NT2/D1 (cell line): ENCODE results near the gene F2RL2.

Source experiments
- SUZ12 ChIP-seq: IDR thresholded peaks from 2 replicates; pipeline ENCODE4 v1.6.1; 2011; ENCODE audit not compliant: insufficient read length, insufficient read depth; ENCODE audit errors: extremely low read depth
- YY1 ChIP-seq: IDR thresholded peaks from 2 replicates; pipeline ENCODE4 v1.6.1; 2011; ENCODE audit not compliant: insufficient read length, insufficient read depth
- ZNF274 ChIP-seq: IDR thresholded peaks from 2 replicates; pipeline ENCODE4 v1.6.1; 2011; ENCODE audit warnings: mild to moderate bottlenecking, low read depth, low read length

DNA sequence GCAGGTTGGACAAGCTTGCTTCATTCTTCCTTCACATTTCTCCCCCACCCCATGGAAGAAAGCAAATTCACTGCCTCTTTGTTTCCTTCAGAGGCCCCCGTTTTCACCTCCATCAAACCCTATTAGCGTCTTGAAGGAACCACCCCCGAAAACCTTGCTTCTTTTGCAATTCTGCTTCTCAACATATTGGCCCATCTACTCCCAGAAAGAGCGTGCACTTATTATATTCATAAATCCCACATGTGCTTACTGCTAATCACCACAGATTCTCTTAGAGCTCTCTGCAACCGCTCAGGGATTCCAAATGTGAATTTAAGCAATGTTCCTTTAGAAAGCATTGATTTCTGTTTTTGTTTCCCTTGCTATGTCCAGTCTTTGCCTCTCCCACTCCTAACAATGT, 1.1 kb downstream of the F2RL2 start:
- TF ChIP-seq ZNF274 = no peak
- no peak for TF ChIP-seq SUZ12
- TF ChIP-seq YY1 = no peak
